ENCODE data around the gene APH1B.
"Not testable (repeated sequence)": the region's sequence is repeated elsewhere in the genome, so short reads cannot be mapped to it uniquely, and the experiment has no call there.

Gene APH1B

GRCh38 chr15:63335543-63336240, 58.3 kb downstream of the APH1B start:
- peaks cover 36% of the 10 kb centered on the region for H3K36me3 ChIP-seq (ENCODE audit: insufficient read depth, low read length)
- peaks cover 33% of the 10 kb centered on the region for H3K4me1 ChIP-seq (ENCODE audit: control insufficient read depth, insufficient read depth, low read length)

GRCh38 chr15:63337046-63337445, 59.6 kb downstream of the APH1B start:
- Histone ChIP-seq H3K36me3 (ENCODE audit: insufficient read depth, low read length) (peaks cover 38% of the 10 kb centered on the region), H3K4me2 (ENCODE audit: low read length) (no peak overlapping the region), H3K9me3 (replicated peaks; ENCODE audit: low read length) (no peaks in the 10 kb centered on the region), H3K4me3 (ENCODE audit: low read length) (no peak overlapping the region), H3K4me1 (ENCODE audit: control insufficient read depth, insufficient read depth, low read length) (peaks cover 23% of the 10 kb centered on the region), H3K9ac (ENCODE audit: low read depth, low read length) (no peak overlapping the region), H3K27me3 (ENCODE audit: control insufficient read depth, insufficient read depth, low read length) (no peaks in the 10 kb centered on the region)

More at GRCh38 chr15:63335543-63336240, 58.3 kb downstream of the APH1B start:
- H3K4me2 ChIP-seq (ENCODE audit: low read length): no peak overlapping the region
- H3K9ac ChIP-seq (ENCODE audit: low read depth, low read length): no peak overlapping the region
- no peak overlapping the region for H3K4me3 ChIP-seq (ENCODE audit: low read length)
- no peaks in the 10 kb centered on the region for H3K9me3 ChIP-seq (replicated peaks; ENCODE audit: low read length)
- no peaks in the 10 kb centered on the region for H3K27me3 ChIP-seq (ENCODE audit: control insufficient read depth, insufficient read depth, low read length)

DNA sequence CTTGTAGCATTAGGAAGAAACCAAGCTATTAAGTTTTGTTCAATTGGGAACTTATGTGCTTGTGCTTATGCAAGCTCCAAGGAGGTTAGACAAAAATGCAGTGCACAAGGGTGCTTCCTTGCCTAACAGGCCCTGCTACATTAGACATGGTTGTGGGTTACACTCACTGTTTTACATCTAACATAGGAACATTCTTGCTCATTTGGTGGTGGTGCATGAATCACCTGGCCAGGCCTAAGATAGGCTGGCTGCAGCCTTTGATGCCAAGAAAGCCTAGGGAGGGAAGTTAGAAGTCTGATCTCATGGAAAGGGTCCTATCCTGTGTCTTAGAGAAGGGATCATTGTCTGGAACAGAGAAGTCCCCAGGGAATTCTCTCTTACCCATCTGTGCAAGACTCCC, 60.8 kb downstream of the APH1B start:
- Histone ChIP-seq H3K9me3 (replicated peaks; ENCODE audit: low read length) (no peaks in the 10 kb centered on the region), H3K27me3 (ENCODE audit: control insufficient read depth, insufficient read depth, low read length) (no peaks in the 10 kb centered on the region), H3K4me1 (ENCODE audit: control insufficient read depth, insufficient read depth, low read length) (peaks cover 20% of the 10 kb centered on the region), H3K4me3 (ENCODE audit: low read length) (no peak overlapping the region), H3K9ac (ENCODE audit: low read depth, low read length) (no peak overlapping the region), H3K36me3 (ENCODE audit: insufficient read depth, low read length) (peaks cover 38% of the 10 kb centered on the region), H3K4me2 (ENCODE audit: low read length) (no peak overlapping the region)

GRCh38 chr15:63339006-63339766, 61.8 kb downstream of the APH1B start:
- no peak overlapping the region for H3K9ac ChIP-seq (ENCODE audit: low read depth, low read length)
- no peaks in the 10 kb centered on the region for H3K27me3 ChIP-seq (ENCODE audit: control insufficient read depth, insufficient read depth, low read length)
- no peak overlapping the region for H3K4me3 ChIP-seq (ENCODE audit: low read length)
- no peak overlapping the region for H3K4me2 ChIP-seq (ENCODE audit: low read length)
- H3K36me3 ChIP-seq (ENCODE audit: insufficient read depth, low read length): peaks cover 38% of the 10 kb centered on the region
- H3K4me1 ChIP-seq (ENCODE audit: control insufficient read depth, insufficient read depth, low read length): peaks cover 23% of the 10 kb centered on the region
- no peaks in the 10 kb centered on the region for H3K9me3 ChIP-seq (replicated peaks; ENCODE audit: low read length)

DNA sequence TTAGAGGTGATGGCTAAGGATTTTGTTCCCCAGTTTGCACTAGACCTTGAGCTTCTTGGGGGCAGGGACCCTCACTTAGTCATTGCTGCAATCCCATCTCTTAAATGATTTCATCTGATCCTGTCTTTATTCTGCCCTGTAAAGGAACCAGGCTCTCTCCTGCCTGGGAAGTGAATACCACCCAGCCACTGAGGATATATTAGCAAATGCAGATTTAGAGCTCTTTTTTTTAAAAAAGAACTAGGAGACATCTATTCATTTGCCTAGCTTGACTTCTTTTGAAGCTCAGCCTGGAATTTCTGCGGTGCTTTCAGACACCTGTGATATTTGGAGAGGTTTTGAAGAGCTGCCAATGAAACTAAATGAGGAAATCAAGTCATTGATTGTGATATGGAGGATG, 62.4 kb downstream of the APH1B start:
- no peaks in the 10 kb centered on the region for H3K27me3 ChIP-seq (ENCODE audit: control insufficient read depth, insufficient read depth, low read length)
- no peak overlapping the region for H3K9ac ChIP-seq (ENCODE audit: low read depth, low read length)
- peaks cover 40% of the 10 kb centered on the region for H3K36me3 ChIP-seq (ENCODE audit: insufficient read depth, low read length)
- H3K4me2 ChIP-seq (ENCODE audit: low read length): no peak overlapping the region
- H3K9me3 ChIP-seq (replicated peaks; ENCODE audit: low read length): no peaks in the 10 kb centered on the region
- peaks cover 30% of the 10 kb centered on the region for H3K4me1 ChIP-seq (ENCODE audit: control insufficient read depth, insufficient read depth, low read length)
- H3K4me3 ChIP-seq (ENCODE audit: low read length): no peak overlapping the region

DNA sequence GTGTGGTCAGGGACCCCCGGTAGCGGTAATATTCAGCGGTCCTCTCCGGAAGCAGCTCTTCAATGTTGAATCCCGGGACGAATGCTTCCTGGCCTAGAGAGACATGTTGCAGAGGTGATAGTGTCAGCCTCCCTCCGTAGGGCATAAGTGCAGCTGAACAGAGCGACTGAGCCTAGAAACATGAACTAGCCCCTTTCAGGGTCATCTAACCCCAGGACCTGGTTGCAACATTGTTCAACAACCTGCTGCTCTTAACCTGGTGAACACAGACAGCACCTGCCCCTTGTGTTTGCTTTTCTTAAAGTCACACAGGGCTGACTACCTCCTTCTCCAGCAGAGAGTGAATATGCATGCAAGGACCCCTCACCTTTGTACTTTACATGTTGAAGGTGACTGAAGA, 62.9 kb downstream of the APH1B start:
- Histone ChIP-seq H3K9me3 (replicated peaks; ENCODE audit: low read length) (no peaks in the 10 kb centered on the region), H3K27me3 (ENCODE audit: control insufficient read depth, insufficient read depth, low read length) (no peaks in the 10 kb centered on the region), H3K36me3 (ENCODE audit: insufficient read depth, low read length) (peaks cover 41% of the 10 kb centered on the region), H3K9ac (ENCODE audit: low read depth, low read length) (no peak overlapping the region), H3K4me2 (ENCODE audit: low read length) (no peak overlapping the region), H3K4me3 (ENCODE audit: low read length) (no peak overlapping the region), H3K4me1 (ENCODE audit: control insufficient read depth, insufficient read depth, low read length) (peaks cover 35% of the 10 kb centered on the region)

GRCh38 chr15:63340878-63341277, 63.5 kb downstream of the APH1B start:
- H3K36me3 ChIP-seq (ENCODE audit: insufficient read depth, low read length): peaks cover 37% of the 10 kb centered on the region
- H3K4me1 ChIP-seq (ENCODE audit: control insufficient read depth, insufficient read depth, low read length): peaks cover 35% of the 10 kb centered on the region

GRCh38 chr15:63341898-63342297, 64.5 kb downstream of the APH1B start:
- Histone ChIP-seq H3K4me3 (ENCODE audit: low read length) (no peak overlapping the region), H3K36me3 (ENCODE audit: insufficient read depth, low read length) (peaks cover 30% of the 10 kb centered on the region), H3K27me3 (ENCODE audit: control insufficient read depth, insufficient read depth, low read length) (no peaks in the 10 kb centered on the region), H3K9ac (ENCODE audit: low read depth, low read length) (no peak overlapping the region), H3K4me1 (ENCODE audit: control insufficient read depth, insufficient read depth, low read length) (peaks cover 35% of the 10 kb centered on the region), H3K4me2 (ENCODE audit: low read length) (no peak overlapping the region), H3K9me3 (replicated peaks; ENCODE audit: low read length) (no peaks in the 10 kb centered on the region)

More at GRCh38 chr15:63340878-63341277, 63.5 kb downstream of the APH1B start:
- Histone ChIP-seq H3K4me3 (ENCODE audit: low read length) (no peak overlapping the region), H3K9me3 (replicated peaks; ENCODE audit: low read length) (no peaks in the 10 kb centered on the region), H3K9ac (ENCODE audit: low read depth, low read length) (no peak overlapping the region), H3K4me2 (ENCODE audit: low read length) (no peak overlapping the region), H3K27me3 (ENCODE audit: control insufficient read depth, insufficient read depth, low read length) (no peaks in the 10 kb centered on the region)

- H3K9ac ChIP-seq (ENCODE audit: low read depth, low read length); H3K4me3 ChIP-seq (ENCODE audit: low read length); H3K9me3 ChIP-seq (replicated peaks; ENCODE audit: low read length); H3K27me3 ChIP-seq (ENCODE audit: control insufficient read depth, insufficient read depth, low read length): not testable (repeated sequence)
- Histone ChIP-seq H3K4me2 (ENCODE audit: low read length) (peak overlapping the region; percentile 22), H3K4me1 (ENCODE audit: control insufficient read depth, insufficient read depth, low read length) (peaks cover 40% of the 10 kb centered on the region), H3K36me3 (ENCODE audit: insufficient read depth, low read length) (peaks cover 26% of the 10 kb centered on the region)
Measured at GRCh38 chr15:63342996-63343562, 65.7 kb downstream of the APH1B start.

GRCh38 chr15:63344731-63345390, 67.5 kb downstream of the APH1B start:
- H3K4me1 ChIP-seq (ENCODE audit: control insufficient read depth, insufficient read depth, low read length): peaks cover 51% of the 10 kb centered on the region

DNA sequence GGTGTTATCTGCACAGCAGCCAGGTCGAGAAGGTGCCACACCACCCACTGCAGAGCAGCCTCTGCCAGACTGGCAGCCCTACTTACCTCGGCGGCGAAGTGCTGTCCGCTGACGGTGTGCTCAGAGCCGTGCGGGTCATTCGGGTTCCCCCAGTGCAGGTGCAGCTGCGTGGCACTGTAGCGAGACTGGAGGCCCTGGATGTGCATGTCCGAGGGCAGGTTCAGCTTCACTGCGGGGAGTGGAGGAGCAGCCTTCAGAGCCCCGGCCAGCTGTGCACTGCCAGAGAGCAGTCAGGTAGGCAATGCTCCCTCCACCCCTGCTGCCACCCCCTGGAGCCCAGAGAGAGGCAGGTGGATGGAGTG, 68.0 kb downstream of the APH1B start:
- peaks cover 56% of the 10 kb centered on the region for H3K4me1 ChIP-seq (ENCODE audit: control insufficient read depth, insufficient read depth, low read length)
- no peak overlapping the region for H3K4me3 ChIP-seq (ENCODE audit: low read length)

More at GRCh38 chr15:63344731-63345390, 67.5 kb downstream of the APH1B start:
- Histone ChIP-seq H3K4me2 (ENCODE audit: low read length) (no peak overlapping the region), H3K4me3 (ENCODE audit: low read length) (no peak overlapping the region), H3K27me3 (ENCODE audit: control insufficient read depth, insufficient read depth, low read length) (no peaks in the 10 kb centered on the region), H3K9ac (ENCODE audit: low read depth, low read length) (no peak overlapping the region), H3K36me3 (ENCODE audit: insufficient read depth, low read length) (peaks cover 13% of the 10 kb centered on the region), H3K9me3 (replicated peaks; ENCODE audit: low read length) (no peaks in the 10 kb centered on the region)

More for the DNA sequence above, 68.0 kb downstream of the APH1B start:
- H3K9me3 ChIP-seq (replicated peaks; ENCODE audit: low read length): no peaks in the 10 kb centered on the region
- no peaks in the 10 kb centered on the region for H3K27me3 ChIP-seq (ENCODE audit: control insufficient read depth, insufficient read depth, low read length)
- H3K9ac ChIP-seq (ENCODE audit: low read depth, low read length): no peak overlapping the region
- H3K36me3 ChIP-seq (ENCODE audit: insufficient read depth, low read length): peaks cover 10% of the 10 kb centered on the region
- H3K4me2 ChIP-seq (ENCODE audit: low read length): no peak overlapping the region
